ENCODE data around the gene KCNIP1.

The KCNIP1 gene

DNA sequence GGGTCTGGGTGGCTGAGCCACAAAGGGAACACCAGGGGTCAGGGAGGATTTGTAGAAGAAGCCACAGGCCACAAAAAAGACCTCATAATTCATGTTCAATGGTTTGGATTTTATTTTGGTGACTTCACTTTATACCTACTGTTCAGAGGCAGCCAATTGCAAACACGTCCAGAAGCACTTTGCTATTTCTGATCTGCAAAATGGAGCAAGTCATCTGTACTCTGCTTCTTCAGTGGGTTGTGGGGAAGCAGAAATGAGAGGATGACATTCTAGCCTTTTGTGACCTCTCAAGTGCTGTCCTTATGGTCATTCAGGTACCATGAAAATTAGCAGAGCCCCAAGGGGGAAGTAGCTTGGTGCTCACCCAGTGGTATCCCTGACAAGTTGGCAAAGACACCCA lies 2.5 kb upstream of the KCNIP1 start:
- no peak for DNase-seq (ENCODE audit: low read depth, low spot score)
- in situ Hi-C loops (cut with HindIII; ENCODE audit: low sequenced_read_pairs) = no loop called here
- TF ChIP-seq, protein P1, sequence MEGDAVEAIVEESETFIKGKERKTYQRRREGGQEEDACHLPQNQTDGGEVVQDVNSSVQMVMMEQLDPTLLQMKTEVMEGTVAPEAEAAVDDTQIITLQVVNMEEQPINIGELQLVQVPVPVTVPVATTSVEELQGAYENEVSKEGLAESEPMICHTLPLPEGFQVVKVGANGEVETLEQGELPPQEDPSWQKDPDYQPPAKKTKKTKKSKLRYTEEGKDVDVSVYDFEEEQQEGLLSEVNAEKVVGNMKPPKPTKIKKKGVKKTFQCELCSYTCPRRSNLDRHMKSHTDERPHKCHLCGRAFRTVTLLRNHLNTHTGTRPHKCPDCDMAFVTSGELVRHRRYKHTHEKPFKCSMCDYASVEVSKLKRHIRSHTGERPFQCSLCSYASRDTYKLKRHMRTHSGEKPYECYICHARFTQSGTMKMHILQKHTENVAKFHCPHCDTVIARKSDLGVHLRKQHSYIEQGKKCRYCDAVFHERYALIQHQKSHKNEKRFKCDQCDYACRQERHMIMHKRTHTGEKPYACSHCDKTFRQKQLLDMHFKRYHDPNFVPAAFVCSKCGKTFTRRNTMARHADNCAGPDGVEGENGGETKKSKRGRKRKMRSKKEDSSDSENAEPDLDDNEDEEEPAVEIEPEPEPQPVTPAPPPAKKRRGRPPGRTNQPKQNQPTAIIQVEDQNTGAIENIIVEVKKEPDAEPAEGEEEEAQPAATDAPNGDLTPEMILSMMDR (IDR thresholded peaks at IDR 0.05; ENCODE audit: low read depth, low read length) = no peak

DNA sequence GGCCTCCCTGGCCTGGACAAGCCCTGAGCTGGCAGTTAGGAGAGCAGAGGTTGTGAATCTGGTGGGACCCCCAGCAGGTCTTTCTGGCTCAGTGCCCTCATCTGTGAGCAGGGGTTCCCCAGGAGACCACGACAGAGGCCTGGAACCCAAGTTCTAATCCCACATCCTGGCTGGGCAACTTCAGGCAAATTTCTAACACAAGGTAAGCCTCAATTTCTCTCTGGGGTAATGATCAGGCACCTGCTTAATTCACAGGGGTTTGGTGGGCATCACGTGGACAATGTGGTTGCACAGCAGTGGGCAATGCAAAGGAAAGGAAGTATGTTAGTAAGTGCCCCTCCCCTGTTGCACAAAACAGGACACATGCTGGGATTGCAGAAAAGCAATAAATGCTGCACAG lies 1.9 kb upstream of the KCNIP1 start:
- H3K4me3 ChIP-seq (ENCODE audit: low read depth, low read length) = no peak overlapping the region
- DNase-seq (ENCODE audit: low read depth, low spot score) = no peak
- TF ChIP-seq, protein P1 (IDR thresholded peaks at IDR 0.05; ENCODE audit: low read depth, low read length) = no peak
- in situ Hi-C loops (cut with HindIII; ENCODE audit: low sequenced_read_pairs) = no loop called here

More for the DNA sequence above, 2.5 kb upstream of the KCNIP1 start:
- no peak overlapping the region for H3K4me3 ChIP-seq (ENCODE audit: low read depth, low read length)

DNA sequence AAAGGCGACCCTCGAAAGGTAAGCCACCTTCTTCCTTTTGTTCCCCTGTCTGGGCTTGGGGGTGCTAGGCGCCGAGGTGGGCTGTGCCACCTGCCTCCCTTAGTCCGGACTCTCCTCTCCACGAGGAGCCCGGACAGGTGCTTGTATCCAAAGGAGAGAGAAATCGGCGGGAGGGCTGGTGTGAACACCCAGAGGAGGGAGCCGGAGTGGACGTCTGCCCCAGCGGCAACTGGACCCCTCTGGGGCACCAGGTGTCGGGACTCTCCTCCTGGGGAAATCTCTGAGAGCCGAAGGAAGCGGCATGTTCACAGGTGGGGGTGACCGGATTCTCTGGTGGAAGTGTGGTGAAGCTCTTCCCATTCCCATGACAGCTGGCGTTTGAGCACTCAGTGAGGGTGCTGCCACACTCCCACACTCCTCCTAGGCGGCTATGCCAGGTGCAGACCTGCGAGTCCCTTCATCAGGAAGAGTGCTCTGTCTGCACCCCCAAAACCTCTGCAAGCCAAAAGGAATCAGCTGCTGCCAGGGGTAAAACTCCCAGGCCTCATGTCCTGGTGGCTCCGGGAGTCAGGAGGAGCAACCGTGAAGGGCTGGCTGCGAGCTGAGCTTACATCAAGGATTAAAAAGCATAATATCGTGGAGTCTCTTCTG lies 921 bp downstream of the KCNIP1 start:
- no peak overlapping the region for H3K4me3 ChIP-seq (ENCODE audit: low read depth, low read length)
- TF ChIP-seq, protein P1 (IDR thresholded peaks at IDR 0.05; ENCODE audit: low read depth, low read length) = no peak
- DNase-seq (ENCODE audit: low read depth, low spot score) = no peak
- in situ Hi-C loops (cut with HindIII; ENCODE audit: low sequenced_read_pairs) = no loop called here

DNA sequence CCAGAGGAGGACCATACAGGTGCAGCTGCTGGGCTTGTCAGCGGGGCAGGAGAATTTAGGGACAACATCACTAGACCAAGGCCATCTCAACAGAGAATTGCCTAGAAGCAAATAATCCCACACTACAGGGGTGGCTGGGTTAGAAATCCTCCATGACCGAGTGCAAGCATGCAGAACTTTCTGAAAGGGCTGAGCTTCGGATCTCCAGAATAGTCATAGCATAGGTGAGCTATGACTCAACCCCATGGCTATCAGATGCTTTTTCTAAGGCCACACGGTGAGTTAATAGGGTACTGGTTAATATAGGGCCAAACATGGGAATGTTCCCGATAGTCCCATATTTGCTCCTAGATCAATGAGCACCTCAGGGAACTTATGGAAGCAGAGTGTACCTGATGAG lies 4.2 kb downstream of the KCNIP1 start:
- in situ Hi-C loops (cut with HindIII; ENCODE audit: low sequenced_read_pairs) = no loop called here
- no peak overlapping the region for H3K4me3 ChIP-seq (ENCODE audit: low read depth, low read length)
- no peak for DNase-seq (ENCODE audit: low read depth, low spot score)
- TF ChIP-seq, protein P1 (IDR thresholded peaks at IDR 0.05; ENCODE audit: low read depth, low read length) = no peak

DNA sequence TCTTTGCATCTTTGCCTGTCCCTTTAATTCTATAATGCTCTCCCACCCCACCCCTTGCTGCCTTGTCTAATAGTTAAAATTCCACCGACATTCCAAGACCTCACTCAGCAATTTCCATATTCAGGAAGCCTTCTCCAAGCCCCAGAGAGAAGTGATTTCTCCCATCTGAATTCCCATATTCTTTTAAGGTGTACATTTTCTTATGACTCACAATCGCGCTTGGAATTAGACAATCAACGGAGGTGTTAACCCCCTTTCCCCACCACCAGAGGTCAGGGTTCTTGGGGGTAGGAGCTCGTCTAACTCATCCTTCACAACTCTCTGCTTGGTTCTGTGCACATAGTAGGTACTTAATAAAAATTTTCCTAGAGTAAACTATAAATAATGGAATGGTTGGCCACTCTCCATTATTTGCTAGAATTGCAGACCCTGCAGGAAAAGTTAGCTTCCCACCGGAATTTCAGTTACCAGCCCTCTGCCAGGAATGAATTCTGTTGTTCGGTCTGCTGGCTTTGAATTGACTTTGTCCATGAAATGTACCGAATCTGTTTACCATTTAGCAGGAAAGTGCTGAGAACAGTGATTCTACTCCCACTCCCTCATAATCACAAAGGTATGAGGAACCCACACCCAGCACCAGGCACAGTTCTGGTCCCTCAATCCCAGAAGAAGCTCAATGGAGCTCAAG lies 5.0 kb downstream of the KCNIP1 start:
- TF ChIP-seq, protein P1 (IDR thresholded peaks at IDR 0.05; ENCODE audit: low read depth, low read length) = no peak
- in situ Hi-C loops (cut with HindIII; ENCODE audit: low sequenced_read_pairs) = no loop called here
- DNase-seq (ENCODE audit: low read depth, low spot score) = no peak
- no peak overlapping the region for H3K4me3 ChIP-seq (ENCODE audit: low read depth, low read length)

DNA sequence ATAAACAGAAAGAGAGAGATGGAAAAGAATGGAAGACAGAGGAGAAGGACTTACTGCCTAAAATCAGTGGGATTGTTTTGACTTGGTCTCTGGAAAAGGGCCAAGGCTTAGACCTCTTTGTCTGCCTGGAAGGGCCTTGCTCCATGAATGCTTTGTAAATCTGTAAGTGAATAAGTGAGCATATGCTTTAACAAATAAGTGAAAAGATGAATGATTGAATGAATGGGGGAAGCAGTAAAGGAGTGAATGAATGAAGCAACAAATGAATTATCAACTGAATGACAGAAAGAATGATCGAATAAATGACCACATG lies 5.5 kb downstream of the KCNIP1 start:
- in situ Hi-C loops (cut with HindIII; ENCODE audit: low sequenced_read_pairs) = no loop called here
- TF ChIP-seq, protein P1 (IDR thresholded peaks at IDR 0.05; ENCODE audit: low read depth, low read length) = no peak

More for the DNA sequence above, 5.5 kb downstream of the KCNIP1 start:
- DNase-seq (ENCODE audit: low read depth, low spot score) = no peak
- no peak overlapping the region for H3K4me3 ChIP-seq (ENCODE audit: low read depth, low read length)
